Large intestine (tissue), 3 donors: ENCODE data around the gene HOXD1. TPM values are rescaled to one million over a fixed set of nuclear protein-coding genes. Genes with fewer than 3 reads are reported as not detected.

Experiments
- DNase-seq, 2 donors: peaks; one replicate each; pipeline versions ENCODE4 v3.0.0 to v3.0.0-alpha.2; 2013
- H3K27ac ChIP-seq: one replicate; pipeline ENCODE4 v1.5.1; 2013; ENCODE audit warnings: low read length
- H3K27me3 ChIP-seq: 2 replicates; pipeline ENCODE4 v1.6.1; 2013; ENCODE audit warnings: low read length; ENCODE audit not compliant: control insufficient read depth, insufficient read depth
- H3K36me3 ChIP-seq: 2 replicates; pipeline ENCODE4 v1.6.1; 2013; ENCODE audit warnings: low read length; ENCODE audit not compliant: control insufficient read depth, insufficient read depth
- H3K4me1 ChIP-seq: one replicate; pipeline ENCODE4 v1.6.1; 2013; ENCODE audit warnings: low read length; ENCODE audit not compliant: control insufficient read depth, insufficient read depth
- H3K4me3 ChIP-seq: one replicate; pipeline ENCODE4 v1.5.1; 2013; ENCODE audit warnings: low read length
- H3K9me3 ChIP-seq: one replicate; pipeline ENCODE4 v1.6.1; 2013; ENCODE audit warnings: mild to moderate bottlenecking, low read depth, low read length, moderate library complexity; ENCODE audit not compliant: control insufficient read depth
- WGBS: methylation state at CpG from one replicate; pipeline ENCODE4 v1.1.5; 2013; ENCODE audit warnings: low lambda C conversion rate; ENCODE audit not compliant: insufficient coverage; 5-methylcytosine and 5-hydroxymethylcytosine counted together
- polyA plus RNA-seq: library from polyadenylated mRNA; unstranded; fragments of 120-200 nt; gene quantifications from one replicate; pipeline ENCODE4 v1.2.1, GENCODE V29; 2013

HOXD1 gene
- polyA plus RNA-seq, 1 donor = 2.6 TPM

DNA sequence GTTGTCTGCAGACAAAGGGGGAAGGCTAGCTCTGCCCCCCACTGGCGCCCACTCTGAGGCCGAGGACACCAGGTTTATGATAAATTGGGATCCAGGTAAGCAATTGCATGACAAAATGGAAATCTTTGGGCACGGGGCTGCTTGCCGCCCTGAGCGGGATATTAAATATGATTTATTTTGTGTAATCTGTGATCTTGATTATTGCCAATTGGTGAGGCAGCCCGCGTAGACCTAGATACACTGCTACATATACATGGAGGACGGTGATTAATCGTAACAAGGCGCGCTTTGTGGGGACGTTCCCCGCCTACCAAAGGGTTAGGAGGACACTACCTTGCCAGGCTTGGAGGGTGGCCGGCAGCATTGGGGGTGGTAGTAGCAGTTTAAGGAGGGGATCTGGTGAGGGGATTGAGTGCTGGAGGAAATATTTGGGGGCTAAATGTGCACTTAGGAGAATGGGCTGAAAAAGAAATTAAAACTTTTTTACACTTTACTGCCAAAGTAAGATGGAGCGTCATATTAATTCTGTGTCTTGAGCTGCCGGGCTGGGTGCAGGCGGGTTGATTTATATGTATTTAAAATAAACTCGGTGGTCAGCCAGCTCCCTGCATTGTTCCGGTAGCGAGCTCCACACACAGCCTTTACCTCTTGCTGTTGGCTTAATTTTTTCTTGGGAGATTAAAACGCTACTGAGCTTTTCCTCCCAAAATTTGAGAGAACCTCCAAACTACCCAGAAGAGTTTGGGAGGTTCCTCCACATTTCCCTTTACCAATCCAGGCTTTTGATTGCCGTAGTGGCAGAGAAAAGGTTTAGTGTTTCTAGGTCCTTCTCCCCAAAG, 27.3 kb upstream of the HOXD1 start:
- Histone ChIP-seq H3K27me3 (peaks cover 100% of the 10 kb centered on the region), H3K27ac (peak overlapping the region; percentile 40), H3K36me3 (no peaks in the 10 kb centered on the region), H3K4me3 (peak overlapping the region; percentile 4), H3K9me3 (peaks cover 20% of the 10 kb centered on the region), H3K4me1 (peaks cover 10% of the 10 kb centered on the region)
- WGBS = no CpG with 5 or more reads among the region's 22 CpGs
- no peak for DNase-seq

DNA sequence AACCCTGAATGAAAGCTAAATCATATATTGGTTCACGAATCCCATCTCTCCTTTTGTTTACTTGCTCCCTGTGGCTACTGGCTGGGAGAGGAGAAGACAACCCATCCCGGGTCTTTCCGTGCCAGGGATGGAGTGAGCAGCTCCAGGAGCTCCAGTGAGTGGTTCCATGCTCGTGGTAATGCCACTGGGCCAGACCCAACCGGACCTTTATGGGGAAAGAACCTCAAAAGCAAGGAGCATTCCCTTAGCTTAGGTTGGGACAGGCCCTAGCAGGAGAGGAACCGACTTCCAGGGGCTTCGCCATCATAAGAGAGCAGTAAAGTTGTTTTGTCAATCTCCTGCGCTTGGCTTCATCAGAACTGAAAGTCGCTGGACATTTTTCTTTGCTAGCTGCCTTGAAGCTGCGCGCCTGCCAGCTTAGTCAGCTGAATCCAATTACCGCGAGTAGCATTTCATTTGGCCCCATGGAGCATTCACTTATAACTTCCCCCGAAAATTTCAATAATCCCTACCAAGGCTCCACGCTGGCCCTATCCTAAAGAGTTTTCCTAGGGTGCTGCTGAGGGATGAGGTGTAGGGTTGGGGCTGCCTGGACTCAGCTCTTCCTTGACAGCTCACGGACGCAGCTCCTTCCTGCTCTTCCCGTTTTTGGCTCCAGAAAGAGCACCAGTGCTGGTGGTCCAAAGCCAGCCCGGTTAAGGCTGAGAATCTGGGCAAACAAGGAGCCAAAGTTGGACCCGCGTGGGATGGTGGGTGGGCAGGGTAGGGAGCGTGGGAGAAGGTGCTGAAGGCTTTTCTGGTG, 26.4 kb upstream of the HOXD1 start:
- H3K27ac ChIP-seq = peak overlapping the region; percentile 40
- H3K4me3 ChIP-seq = no peak overlapping the region
- H3K27me3 ChIP-seq = peaks cover 98% of the 10 kb centered on the region
- WGBS = no CpG with 5 or more reads among the region's 22 CpGs
- no peaks in the 10 kb centered on the region for H3K36me3 ChIP-seq
- peaks cover 10% of the 10 kb centered on the region for H3K4me1 ChIP-seq
- no peak for DNase-seq
- peaks cover 20% of the 10 kb centered on the region for H3K9me3 ChIP-seq

DNA sequence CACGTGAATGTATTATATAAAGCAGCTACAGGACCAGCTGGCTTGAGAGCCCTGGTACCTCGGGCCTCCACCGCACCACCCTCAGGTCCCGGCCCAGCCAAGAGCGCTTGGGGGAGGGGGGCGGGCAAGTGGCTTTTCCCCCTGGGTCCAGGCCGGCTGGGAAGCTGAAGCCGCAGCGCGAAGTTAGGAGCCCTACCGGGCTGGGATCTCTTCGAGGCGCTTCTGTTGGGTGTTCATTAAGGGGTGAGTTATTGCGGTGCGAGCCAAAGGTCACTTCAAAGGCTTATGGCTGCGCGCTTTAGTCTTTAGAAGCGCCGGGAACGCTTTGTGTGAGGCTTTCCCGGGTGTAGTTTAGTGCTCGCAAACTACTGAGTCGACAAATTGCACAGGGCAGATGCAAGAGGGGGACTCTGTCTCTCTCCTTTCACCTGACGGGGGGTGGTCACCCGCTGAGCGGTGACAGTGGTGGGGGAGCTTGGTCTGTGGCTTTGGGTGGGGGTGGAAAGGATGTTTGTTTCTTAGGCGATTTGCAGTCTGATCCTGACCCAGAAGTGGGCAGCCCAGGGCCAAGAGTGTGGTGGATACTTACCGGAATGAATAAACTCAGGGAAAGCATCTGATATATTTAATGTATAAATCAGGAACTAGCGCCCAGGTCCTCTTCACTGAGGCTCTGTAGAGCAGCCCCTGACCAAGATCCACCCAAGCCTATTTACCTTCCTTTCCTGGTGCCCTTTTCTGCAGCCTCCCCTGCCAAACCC, 25.4 kb upstream of the HOXD1 start:
- Histone ChIP-seq H3K27me3 (peaks cover 97% of the 10 kb centered on the region), H3K9me3 (peaks cover 20% of the 10 kb centered on the region), H3K4me1 (peaks cover 10% of the 10 kb centered on the region), H3K27ac (peak overlapping the region; percentile 39), H3K4me3 (peak overlapping the region; percentile 16), H3K36me3 (no peaks in the 10 kb centered on the region)
- peak in 1 of 2 donors; percentile 58 for DNase-seq
- no CpG with 5 or more reads among the region's 29 CpGs for WGBS

DNA sequence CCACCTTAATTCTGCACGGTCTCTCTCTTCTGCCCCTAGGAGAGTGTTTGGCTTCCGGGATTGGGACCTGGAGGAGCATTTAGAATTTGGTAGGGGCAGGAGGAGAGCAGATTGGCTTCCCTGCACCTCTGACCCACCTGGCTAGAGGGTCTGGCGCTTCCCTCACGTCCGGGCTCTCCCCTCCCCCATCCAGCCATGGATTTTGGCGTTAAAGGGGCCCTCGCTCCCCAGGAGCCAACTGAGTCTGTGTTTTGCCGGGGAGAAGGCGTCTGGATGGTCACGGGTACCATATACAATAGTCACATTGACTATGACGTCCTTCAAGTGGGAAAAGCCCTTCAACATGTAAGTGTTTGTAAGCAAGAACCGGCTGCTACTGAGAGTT, 24.8 kb upstream of the HOXD1 start:
- Histone ChIP-seq H3K9me3 (peaks cover 20% of the 10 kb centered on the region), H3K36me3 (no peaks in the 10 kb centered on the region), H3K4me3 (no peak overlapping the region), H3K27ac (peak overlapping the region; percentile 39), H3K27me3 (peaks cover 92% of the 10 kb centered on the region), H3K4me1 (peaks cover 10% of the 10 kb centered on the region)
- 0% methylated on average over 1 of the region's 12 CpGs for WGBS
- no peak for DNase-seq

DNA sequence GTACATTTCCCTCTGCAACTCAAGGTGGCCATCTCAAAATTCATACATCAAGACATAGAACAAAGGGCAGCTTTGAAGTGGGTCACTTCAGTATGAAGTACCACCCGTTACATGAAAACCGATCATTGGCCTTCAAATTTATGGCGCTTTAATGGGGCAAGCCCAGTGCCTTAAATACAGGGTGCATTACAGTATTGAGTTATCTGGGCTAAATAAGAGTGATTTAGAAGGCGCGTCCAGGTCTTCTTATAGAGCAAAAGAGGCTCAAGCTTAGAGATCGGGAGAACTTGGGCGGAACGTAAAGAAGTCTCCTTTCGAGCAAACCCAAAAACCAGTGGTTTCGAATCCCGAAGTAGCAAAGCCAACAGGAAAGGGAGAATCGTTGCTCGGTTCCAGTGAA, 24.3 kb upstream of the HOXD1 start:
- H3K9me3 ChIP-seq = peaks cover 20% of the 10 kb centered on the region
- H3K4me1 ChIP-seq = peaks cover 10% of the 10 kb centered on the region
- no peak for DNase-seq
- no peaks in the 10 kb centered on the region for H3K36me3 ChIP-seq
- WGBS = no CpG with 5 or more reads among the region's 13 CpGs
- H3K4me3 ChIP-seq = no peak overlapping the region
- peaks cover 92% of the 10 kb centered on the region for H3K27me3 ChIP-seq
- H3K27ac ChIP-seq = no peak overlapping the region

DNA sequence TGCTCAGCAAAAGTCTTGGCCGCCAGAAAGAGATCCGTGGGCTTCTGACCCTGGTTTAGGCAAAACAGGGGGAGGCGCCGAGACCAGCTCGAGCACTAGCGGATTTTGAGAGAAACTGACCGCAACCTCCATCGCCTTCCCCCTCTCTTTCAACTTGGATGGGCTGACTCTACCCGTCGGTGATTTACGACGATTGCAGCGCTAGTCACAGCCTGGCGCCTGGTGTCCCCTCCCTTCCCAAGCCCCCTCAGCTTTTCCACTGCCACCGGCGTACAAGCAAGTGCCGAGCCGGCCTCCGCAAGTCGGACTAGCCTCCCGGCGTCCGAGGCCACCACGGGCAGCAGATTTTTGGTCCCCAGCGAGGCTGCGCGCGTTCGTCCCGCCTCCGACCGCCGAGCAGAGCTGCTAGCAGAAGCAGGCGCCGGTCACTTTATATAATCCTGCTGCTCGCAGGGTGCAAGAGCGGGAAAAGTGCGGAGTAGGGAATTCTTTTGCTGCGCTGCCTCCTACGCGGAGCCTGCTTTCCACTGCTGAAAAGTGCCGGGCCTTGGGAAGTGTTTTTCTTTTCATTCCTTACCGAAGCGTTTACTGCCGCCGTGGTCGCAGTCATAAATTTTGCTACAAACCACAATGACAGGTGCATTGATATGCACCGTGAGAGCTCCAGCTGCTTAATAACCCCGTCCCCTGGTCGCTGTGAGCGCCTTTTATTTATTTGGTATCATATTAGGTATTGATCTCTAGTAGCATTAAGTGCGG, 23.7 kb upstream of the HOXD1 start:
- H3K4me3 ChIP-seq = peak overlapping the region; percentile 25
- peaks cover 10% of the 10 kb centered on the region for H3K4me1 ChIP-seq
- no CpG with 5 or more reads among the region's 52 CpGs for WGBS
- H3K27ac ChIP-seq = peak overlapping the region; percentile 14
- H3K36me3 ChIP-seq = no peaks in the 10 kb centered on the region
- peaks cover 92% of the 10 kb centered on the region for H3K27me3 ChIP-seq
- H3K9me3 ChIP-seq = peaks cover 16% of the 10 kb centered on the region
- DNase-seq = no peak

DNA sequence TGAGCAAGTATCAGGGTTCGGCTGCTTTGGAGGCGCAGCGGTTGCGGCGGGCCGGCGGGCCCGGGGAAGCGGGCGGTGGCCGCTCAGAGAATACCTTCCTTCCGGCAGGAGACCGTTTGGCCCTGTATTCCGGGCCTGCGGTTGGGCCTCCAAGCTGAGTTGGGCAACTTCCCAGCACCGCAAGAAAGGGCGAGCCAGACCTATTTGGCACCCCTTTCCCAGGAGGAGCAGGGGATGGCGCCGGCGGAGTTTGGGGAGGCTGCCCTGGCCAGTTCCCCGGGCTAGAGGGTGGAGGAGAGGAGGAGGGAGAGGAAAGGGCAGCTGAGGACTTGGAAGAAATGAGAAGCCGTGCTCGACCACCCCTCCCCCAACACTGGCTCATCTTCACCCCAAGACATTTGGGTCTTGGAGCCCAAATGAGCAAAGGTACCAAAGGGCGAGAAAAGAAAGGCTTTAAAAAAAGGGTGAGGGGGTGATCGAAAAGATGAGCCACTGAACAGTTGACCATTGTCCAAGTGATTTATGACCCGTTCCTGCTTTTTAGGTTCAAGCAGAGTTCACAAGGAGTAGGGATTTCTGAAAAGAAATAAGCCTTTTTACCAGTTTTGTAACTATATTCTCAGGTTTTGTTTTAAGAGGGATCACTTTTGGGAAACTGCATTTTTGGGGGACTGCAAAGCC, 23.0 kb upstream of the HOXD1 start:
- 16% methylated on average over 5 of the region's 26 CpGs for WGBS
- H3K36me3 ChIP-seq = no peaks in the 10 kb centered on the region
- H3K27ac ChIP-seq = peak overlapping the region; percentile 14
- H3K27me3 ChIP-seq = peaks cover 91% of the 10 kb centered on the region
- no peak for DNase-seq
- H3K4me1 ChIP-seq = peaks cover 10% of the 10 kb centered on the region
- H3K9me3 ChIP-seq = peaks cover 13% of the 10 kb centered on the region
- peak overlapping the region; percentile 25 for H3K4me3 ChIP-seq

DNA sequence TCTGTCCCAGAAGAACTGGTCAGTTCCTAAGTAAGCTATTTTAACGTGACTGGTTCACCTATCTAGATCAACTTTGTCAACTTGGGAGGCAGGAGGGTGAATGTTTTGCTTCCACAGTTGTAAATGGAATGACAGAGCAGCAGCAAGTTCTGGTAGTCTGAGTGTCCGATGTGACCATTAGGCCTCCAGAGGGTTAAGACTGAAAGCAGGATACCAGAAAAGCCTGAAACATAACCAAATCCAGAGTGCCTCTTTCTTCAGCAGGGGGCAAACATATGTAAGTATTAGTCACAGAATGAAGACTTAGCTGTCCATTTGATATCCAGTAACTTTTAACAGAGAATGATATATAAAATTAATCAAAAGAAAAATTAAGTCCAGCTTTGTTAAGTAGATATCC, 22.2 kb upstream of the HOXD1 start:
- Histone ChIP-seq H3K4me1 (peaks cover 6% of the 10 kb centered on the region), H3K36me3 (no peaks in the 10 kb centered on the region), H3K27ac (no peak overlapping the region), H3K9me3 (peaks cover 13% of the 10 kb centered on the region), H3K27me3 (peaks cover 91% of the 10 kb centered on the region), H3K4me3 (no peak overlapping the region)
- DNase-seq = no peak
- no CpG with 5 or more reads among the region's 2 CpGs for WGBS

DNA sequence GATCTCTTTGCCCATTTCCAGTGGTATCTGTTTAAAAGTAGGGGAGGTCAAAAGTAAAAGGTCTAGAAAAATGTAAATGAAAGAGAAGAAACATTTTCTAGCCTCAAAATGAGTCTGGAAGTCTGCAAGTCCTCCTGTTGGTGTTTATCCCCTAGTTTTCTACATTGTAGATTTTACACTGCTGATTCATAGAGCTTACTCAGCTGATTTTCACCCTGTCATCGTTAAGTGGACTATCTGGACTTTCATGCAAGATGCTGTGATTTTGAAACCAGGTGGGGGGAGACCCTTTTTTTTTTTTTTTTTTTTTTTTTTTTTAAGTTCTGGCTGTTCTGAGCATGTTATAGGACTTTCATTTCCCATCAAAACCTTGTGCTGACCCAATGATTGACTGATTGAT, 21.1 kb upstream of the HOXD1 start:
- Histone ChIP-seq H3K9me3 (peaks cover 20% of the 10 kb centered on the region), H3K27me3 (peaks cover 91% of the 10 kb centered on the region), H3K4me3 (no peak overlapping the region), H3K36me3 (no peaks in the 10 kb centered on the region), H3K4me1 (peaks cover 6% of the 10 kb centered on the region), H3K27ac (no peak overlapping the region)
- no peak for DNase-seq
- no CpG with 5 or more reads among the region's 1 CpG for WGBS
